HepG2 (cell line): ENCODE results near the gene ITGB6. TPM values are rescaled to one million over a fixed set of nuclear protein-coding genes. Genes with fewer than 3 reads are reported as not detected.

Experiments
- EED ChIP-seq: sonication (generic); formaldehyde crosslinking; IDR thresholded peaks from 2 replicates; pipeline ENCODE4 v1.5.0; 2020; ENCODE audit warnings: mild to moderate bottlenecking, missing genetic modification reagents
- PAX8 ChIP-seq: sonication (generic); formaldehyde crosslinking; IDR thresholded peaks from 2 replicates; pipeline ENCODE4 v1.8.0; 2022; ENCODE audit warnings: mild to moderate bottlenecking, missing genetic modification reagents, borderline replicate concordance
- PHF20 ChIP-seq: sonication (generic); formaldehyde crosslinking; IDR thresholded peaks from 2 replicates; pipeline ENCODE4 v1.5.0; 2020; ENCODE audit warnings: mild to moderate bottlenecking, missing genetic modification reagents
- SOX5 ChIP-seq: IDR thresholded peaks from 2 replicates; pipeline ENCODE4 v1.6.1; 2016; ENCODE audit warnings: borderline replicate concordance
- ZNF207 ChIP-seq: fragments of 450-650 bp; IDR thresholded peaks from 2 replicates; pipeline ENCODE4 v1.6.1; 2016; ENCODE audit warnings: antibody characterized with exemption, borderline replicate concordance
- ZNF331 ChIP-seq: sonication (generic); formaldehyde crosslinking; IDR thresholded peaks from 2 replicates; pipeline ENCODE4 v1.4.0; 2020; ENCODE audit warnings: missing genetic modification reagents
- ZNF451 ChIP-seq: sonication (generic); formaldehyde crosslinking; IDR thresholded peaks from 2 replicates; pipeline ENCODE4 v1.5.0; 2020; ENCODE audit warnings: mild to moderate bottlenecking, missing genetic modification reagents
- ZNF496 ChIP-seq: sonication (generic); formaldehyde crosslinking; IDR thresholded peaks from 2 replicates; pipeline ENCODE4 v1.8.1; 2023; ENCODE audit warnings: mild to moderate bottlenecking, moderate library complexity, missing genetic modification reagents; ENCODE audit not compliant: insufficient replicate concordance
- polyA plus RNA-seq, 8 experiments: library from polyadenylated mRNA; depleted of rRNA in 3 of 8; stranded (reverse) in 7 of 8; unstranded in 1 of 8; fragments of >200 nt; fragmentation: Illumina TruSeq in 4 of 8; extraction: Trizol in 4 of 8; gene quantifications; 2 replicates each; pipeline versions ENCODE4 v1.2.1 to v1.2.3, GENCODE V29; 2011 to 2016; ENCODE audit warnings: low read depth in 4 of 8, missing spikeins in 1 of 8, mixed read lengths in 1 of 8; ENCODE audit not compliant: insufficient read depth in 1 of 8
- total RNA-seq, 5 experiments: library from RNA; depleted of rRNA; stranded (reverse); fragments of >200 nt; fragmentation: Illumina TruSeq; extraction: Trizol; gene quantifications; 2 replicates each; pipeline ENCODE4 v1.2.3, GENCODE V29; 2016; ENCODE audit warnings: low read depth in 1 of 5
- TF ChIP-seq, protein P1 (sequence below): sonication (generic); formaldehyde crosslinking; IDR thresholded peaks from 2 replicates; pipeline ENCODE4 v1.4.0; 2020; ENCODE audit warnings: missing genetic modification reagents; ENCODE audit errors: not compliant biosample characterization
- TF ChIP-seq, protein P2 (sequence below): sonication (generic); formaldehyde crosslinking; IDR thresholded peaks from 2 replicates; pipeline ENCODE4 v1.4.0; 2020; ENCODE audit warnings: mild to moderate bottlenecking, missing genetic modification reagents
- TF ChIP-seq, protein P3 (sequence below): sonication (generic); formaldehyde crosslinking; IDR thresholded peaks from 2 replicates; pipeline ENCODE4 v1.5.1; 2020; ENCODE audit warnings: mild to moderate bottlenecking, missing genetic modification reagents, borderline replicate concordance

Gene ITGB6
- total and polyA plus RNA-seq, 2 of the 13 experiments (the other 11 are each of a cell fraction or from before 2014, with no cell fraction given) = not detected

GRCh38 chr2:160222546-160223283 lies 22.6 kb upstream of the ITGB6 start (continued):
- 0 out of 2 replicates have a peak, but pooled peaks have one; percentile 36 for TF ChIP-seq EED (CRISPR knock-in tag)
- TF ChIP-seq ZNF331 = 0 out of 2 replicates have a peak, but pooled peaks have one; percentile 23
- no peak for TF ChIP-seq PHF20 (CRISPR knock-in tag)
- no peak for TF ChIP-seq ZNF496
- TF ChIP-seq, protein P1, sequence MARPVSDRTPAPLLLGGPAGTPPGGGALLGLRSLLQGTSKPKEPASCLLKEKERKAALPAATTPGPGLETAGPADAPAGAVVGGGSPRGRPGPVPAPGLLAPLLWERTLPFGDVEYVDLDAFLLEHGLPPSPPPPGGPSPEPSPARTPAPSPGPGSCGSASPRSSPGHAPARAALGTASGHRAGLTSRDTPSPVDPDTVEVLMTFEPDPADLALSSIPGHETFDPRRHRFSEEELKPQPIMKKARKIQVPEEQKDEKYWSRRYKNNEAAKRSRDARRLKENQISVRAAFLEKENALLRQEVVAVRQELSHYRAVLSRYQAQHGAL (CRISPR knock-in tag) = no peak
- TF ChIP-seq ZNF451 (CRISPR knock-in tag) = no peak
- no peak for TF ChIP-seq ZNF207
- TF ChIP-seq, protein P2, sequence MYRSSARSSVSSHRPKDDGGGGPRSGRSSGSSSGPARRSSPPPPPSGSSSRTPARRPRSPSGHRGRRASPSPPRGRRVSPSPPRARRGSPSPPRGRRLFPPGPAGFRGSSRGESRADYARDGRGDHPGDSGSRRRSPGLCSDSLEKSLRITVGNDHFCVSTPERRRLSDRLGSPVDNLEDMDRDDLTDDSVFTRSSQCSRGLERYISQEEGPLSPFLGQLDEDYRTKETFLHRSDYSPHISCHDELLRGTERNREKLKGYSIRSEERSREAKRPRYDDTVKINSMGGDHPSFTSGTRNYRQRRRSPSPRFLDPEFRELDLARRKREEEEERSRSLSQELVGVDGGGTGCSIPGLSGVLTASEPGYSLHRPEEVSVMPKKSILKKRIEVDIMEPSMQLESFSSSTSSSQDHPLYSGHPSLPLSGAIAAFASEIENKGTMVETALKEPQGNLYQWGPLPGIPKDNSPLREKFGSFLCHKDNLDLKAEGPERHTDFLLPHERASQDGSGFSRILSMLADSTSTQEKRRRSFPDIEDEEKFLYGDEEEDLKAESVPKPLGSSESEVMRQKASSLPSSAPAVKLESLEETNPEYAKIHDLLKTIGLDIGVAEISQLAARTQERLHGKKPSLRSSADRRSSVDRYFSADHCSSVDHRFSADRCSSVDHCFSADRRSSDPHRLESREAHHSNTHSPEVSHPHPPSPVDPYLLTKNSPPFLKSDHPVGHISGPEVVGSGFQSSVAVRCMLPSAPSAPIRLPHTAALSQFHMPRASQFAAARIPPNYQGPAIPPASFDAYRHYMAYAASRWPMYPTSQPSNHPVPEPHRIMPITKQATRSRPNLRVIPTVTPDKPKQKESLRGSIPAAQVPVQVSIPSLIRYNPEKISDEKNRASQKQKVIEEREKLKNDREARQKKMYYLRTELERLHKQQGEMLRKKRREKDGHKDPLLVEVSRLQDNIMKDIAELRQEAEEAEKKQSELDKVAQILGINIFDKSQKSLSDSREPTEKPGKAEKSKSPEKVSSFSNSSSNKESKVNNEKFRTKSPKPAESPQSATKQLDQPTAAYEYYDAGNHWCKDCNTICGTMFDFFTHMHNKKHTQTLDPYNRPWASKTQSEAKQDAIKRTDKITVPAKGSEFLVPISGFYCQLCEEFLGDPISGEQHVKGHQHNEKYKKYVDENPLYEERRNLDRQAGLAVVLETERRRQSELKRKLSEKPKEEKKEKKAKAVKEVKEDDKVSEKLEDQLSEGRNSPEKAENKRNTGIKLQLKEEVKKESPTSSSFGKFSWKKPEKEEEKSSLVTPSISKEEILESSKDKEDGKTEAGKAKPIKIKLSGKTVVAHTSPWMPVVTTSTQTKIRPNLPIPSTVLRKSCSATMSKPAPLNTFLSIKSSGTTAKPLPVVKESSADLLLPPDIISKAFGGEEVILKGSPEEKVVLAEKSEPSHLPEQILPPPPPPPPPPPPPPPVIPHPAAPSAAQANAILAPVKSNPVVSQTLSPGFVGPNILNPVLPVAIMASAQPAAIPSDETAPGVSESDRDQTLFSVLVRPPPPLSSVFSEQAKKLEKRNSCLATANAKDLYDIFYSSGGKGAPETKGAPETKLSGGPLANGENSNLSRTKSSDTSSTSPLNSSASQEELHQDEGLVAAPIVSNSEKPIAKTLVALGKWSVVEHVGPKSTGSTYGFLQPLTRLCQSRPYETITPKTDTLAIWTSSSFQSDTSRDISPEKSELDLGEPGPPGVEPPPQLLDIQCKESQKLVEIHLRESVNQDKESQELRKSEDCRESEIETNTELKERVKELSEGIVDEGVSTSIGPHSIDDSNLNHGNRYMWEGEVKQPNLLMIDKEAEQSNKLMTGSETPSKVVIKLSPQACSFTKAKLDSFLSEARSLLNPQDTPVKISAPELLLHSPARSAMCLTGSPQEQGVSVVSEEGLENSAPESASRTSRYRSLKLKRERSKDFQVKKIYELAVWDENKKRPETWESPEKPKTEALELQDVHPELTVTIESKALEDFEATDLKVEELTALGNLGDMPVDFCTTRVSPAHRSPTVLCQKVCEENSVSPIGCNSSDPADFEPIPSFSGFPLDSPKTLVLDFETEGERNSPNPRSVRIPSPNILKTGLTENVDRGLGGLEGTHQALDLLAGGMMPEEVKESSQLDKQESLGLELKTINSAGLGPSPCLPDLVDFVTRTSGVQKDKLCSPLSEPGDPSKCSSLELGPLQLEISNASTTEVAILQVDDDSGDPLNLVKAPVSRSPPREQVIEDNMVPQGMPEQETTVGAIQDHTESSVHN (CRISPR knock-in tag) = 0 out of 2 replicates have a peak, but pooled peaks have one; percentile 58
- TF ChIP-seq, protein P3, sequence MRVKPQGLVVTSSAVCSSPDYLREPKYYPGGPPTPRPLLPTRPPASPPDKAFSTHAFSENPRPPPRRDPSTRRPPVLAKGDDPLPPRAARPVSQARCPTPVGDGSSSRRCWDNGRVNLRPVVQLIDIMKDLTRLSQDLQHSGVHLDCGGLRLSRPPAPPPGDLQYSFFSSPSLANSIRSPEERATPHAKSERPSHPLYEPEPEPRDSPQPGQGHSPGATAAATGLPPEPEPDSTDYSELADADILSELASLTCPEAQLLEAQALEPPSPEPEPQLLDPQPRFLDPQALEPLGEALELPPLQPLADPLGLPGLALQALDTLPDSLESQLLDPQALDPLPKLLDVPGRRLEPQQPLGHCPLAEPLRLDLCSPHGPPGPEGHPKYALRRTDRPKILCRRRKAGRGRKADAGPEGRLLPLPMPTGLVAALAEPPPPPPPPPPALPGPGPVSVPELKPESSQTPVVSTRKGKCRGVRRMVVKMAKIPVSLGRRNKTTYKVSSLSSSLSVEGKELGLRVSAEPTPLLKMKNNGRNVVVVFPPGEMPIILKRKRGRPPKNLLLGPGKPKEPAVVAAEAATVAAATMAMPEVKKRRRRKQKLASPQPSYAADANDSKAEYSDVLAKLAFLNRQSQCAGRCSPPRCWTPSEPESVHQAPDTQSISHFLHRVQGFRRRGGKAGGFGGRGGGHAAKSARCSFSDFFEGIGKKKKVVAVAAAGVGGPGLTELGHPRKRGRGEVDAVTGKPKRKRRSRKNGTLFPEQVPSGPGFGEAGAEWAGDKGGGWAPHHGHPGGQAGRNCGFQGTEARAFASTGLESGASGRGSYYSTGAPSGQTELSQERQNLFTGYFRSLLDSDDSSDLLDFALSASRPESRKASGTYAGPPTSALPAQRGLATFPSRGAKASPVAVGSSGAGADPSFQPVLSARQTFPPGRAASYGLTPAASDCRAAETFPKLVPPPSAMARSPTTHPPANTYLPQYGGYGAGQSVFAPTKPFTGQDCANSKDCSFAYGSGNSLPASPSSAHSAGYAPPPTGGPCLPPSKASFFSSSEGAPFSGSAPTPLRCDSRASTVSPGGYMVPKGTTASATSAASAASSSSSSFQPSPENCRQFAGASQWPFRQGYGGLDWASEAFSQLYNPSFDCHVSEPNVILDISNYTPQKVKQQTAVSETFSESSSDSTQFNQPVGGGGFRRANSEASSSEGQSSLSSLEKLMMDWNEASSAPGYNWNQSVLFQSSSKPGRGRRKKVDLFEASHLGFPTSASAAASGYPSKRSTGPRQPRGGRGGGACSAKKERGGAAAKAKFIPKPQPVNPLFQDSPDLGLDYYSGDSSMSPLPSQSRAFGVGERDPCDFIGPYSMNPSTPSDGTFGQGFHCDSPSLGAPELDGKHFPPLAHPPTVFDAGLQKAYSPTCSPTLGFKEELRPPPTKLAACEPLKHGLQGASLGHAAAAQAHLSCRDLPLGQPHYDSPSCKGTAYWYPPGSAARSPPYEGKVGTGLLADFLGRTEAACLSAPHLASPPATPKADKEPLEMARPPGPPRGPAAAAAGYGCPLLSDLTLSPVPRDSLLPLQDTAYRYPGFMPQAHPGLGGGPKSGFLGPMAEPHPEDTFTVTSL (CRISPR knock-in tag) = 0 out of 2 replicates have a peak, but pooled peaks have one; percentile 24
- no peak for TF ChIP-seq PAX8 (CRISPR knock-in tag)
- peak; percentile 28; the same call in 1 of the 2 replicates for TF ChIP-seq SOX5 (CRISPR knock-in tag)
